NCI-H82 treated with DMSO at 0.1 percent for 48 hours (cell line): ENCODE data around the gene ZNF396.

ENCODE experiments used
- DNase-seq: peaks from one replicate; lab custom pipeline; 2025; ENCODE audit not compliant: unreplicated experiment; lab: John Stamatoyannopoulos, UW

The ZNF396 gene

GRCh38 chr18:35343488-35343935 is 33.6 kb downstream of the ZNF396 start:
- no peak for DNase-seq

DNA sequence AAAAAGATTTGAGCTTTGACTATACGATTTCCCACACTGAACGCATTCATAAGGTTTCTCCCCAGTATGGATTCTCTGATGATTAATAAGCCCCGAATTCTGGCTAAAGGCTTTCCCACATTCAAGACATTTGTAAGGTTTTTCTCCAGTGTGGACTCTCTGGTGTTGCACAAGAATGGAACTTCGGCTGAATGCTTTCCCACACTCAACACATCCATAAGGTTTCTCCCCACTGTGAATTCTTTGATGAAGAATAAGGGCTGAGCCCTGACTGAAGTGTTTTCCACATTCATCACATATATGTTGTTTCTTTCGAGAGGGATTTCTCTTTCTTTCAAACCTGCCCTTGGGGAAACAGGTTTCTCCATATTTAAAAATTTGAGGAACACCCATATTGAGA is 39.9 kb downstream of the ZNF396 start:
- no peak for DNase-seq

DNA sequence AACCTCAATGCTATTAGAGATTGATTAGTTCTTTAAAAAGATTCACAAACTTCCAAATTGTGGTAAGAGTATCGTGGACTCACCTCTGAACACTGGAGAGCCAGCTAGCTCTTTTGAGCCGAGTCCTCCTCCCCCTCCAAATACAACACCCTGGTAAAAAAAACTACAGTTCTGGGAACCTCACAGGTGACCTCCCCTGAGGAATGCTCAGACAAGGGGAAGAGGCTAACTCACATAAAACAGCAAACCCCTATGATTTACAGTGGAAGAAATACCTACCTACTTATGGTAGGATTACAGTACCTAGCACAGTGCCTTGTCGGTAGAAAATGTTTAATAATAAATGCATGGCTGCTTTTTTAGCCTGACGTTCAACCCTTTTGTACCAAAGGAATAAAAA is 41.3 kb downstream of the ZNF396 start:
- no peak for DNase-seq

GRCh38 chr18:35334821-35335220 is 42.3 kb downstream of the ZNF396 start:
- DNase-seq: no peak

DNA sequence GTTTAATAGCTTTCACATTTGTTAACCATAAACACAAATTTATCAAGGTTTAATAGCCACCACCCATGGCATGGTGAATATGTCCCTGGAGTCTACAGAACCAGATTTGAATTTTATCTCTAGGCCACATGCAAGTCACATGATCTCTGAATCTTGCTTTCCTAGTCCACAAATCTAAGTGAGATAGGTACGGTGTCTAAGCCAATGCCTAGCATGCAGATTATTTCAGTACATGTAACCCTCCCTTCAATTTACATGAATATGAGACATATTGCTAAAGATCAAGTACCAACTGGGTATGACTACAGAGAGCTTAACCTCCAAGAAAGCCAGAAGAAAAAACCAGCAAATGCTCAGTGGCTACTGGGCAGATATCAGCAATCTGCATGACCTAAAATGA is 42.9 kb downstream of the ZNF396 start:
- DNase-seq: no peak

- no peak for DNase-seq
Observed at GRCh38 chr18:35331367-35332087, 45.6 kb downstream of the ZNF396 start.

DNA sequence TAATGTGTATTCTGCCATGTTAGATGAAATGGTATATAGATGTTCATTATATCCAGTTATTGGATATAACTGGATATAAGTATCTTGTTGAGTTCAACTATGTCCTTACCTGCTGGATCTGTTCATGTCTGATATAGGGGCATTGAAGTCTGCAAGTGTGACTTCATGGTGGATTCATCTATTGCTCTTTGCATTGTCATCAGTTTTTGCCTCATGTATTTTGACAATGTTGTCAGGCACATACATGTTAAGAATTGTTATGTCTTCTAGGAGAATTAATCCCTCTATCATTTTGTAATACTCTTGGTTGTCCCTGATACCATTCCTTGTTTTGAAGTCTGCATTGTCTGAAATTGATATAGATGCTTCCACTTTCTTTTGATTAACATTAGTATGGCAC is 48.3 kb downstream of the ZNF396 start:
- DNase-seq: no peak

- no peak for DNase-seq
Observed at GRCh38 chr18:35326695-35327387, 50.3 kb downstream of the ZNF396 start.

GRCh38 chr18:35324926-35325655 is 52.0 kb downstream of the ZNF396 start:
- no peak for DNase-seq

DNA sequence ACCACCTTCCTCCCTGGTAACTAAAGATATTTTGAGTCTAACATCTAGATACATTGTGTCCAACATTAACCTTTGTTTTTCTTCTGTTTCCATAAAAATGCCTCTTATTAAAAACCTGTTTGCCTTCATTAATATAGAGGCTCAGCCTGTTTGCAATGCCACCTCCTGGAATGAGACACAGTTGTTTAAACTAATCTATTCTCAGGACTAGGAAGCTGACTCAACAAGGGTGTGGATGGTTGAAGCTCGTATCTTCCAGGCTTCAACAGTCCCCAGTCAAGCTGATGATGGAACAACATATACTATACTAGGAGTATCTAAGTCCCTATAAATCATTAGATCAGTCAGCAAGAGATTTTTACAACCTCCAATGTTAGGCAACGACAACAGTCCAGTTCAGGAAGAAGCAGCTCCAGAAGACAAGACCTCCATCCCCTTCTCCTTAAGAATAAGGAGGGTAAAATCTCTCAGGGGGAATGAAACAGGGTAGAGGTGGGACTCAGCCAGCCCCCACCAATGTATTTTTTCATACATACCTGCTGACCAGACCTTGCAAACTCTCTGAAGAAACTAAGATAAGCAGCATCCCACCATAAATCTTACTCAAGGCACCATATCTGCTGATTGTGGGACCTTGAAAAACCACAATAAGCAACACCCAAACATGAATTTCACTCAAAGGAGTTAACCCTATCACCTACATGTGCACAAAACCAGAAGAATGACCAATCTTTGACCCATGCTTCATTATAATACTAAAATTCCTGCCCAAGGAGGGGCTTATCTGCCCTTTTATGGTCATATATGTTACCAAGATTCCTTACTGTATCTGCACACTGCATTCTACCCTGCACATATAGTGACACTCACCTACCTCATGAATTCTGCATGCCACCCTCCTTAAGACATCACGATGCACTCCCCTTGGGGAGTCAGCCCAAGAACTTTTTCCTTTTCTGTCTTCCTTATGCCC is 54.4 kb downstream of the ZNF396 start:
- no peak for DNase-seq
